ENCODE data around the gene NT5C. TPM values are rescaled to one million over a fixed set of nuclear protein-coding genes. Genes with fewer than 3 reads are reported as not detected.
A peak's percentile ranks its signal among the peaks of the same experiment; 100 is the strongest.

NT5C gene
- total and polyA plus RNA-seq, 11 donors: 15.9 to 56.0 (median 24.7) TPM

GRCh38 chr17:75098861-75099260 lies 32.7 kb downstream of the NT5C start:
- intact Hi-C loops (cut with DNase I): no loop called here
- Histone ChIP-seq H3K4me1 (peaks cover 0 to 15% (median 7%) of the 10 kb centered on the region in 12 donors), H3K27ac (no peak overlapping the region), H3K4me3 (no peak overlapping the region), H3K27me3 (no peaks in the 10 kb centered on the region), H3K36me3 (peaks cover 0 to 31% (median 14%) of the 10 kb centered on the region in 9 donors), H3K9me3 (no peaks in the 10 kb centered on the region)
- 88 to 96% (median 94%) methylated on average over 7 of the region's 7 CpGs for WGBS, 4 donors
- TF ChIP-seq POLR2A (IDR thresholded peaks at IDR 0.05) (no peak), CTCF (IDR thresholded peaks at IDR 0.05) (no peak)
- ATAC-seq (no peak), DNase-seq (no peak)

- 95 to 97% (median 97%) methylated on average over 6 to 7 of the region's 7 CpGs for WGBS, 4 donors
- no peak for TF ChIP-seq CTCF (IDR thresholded peaks at IDR 0.05)
- TF ChIP-seq POLR2A (IDR thresholded peaks at IDR 0.05): no peak
- Histone ChIP-seq H3K4me1 (peaks cover 0 to 15% (median 7%) of the 10 kb centered on the region in 12 donors), H3K36me3 (peaks cover 0 to 31% (median 14%) of the 10 kb centered on the region in 9 donors), H3K27me3 (no peaks in the 10 kb centered on the region), H3K27ac (no peak overlapping the region), H3K9me3 (no peaks in the 10 kb centered on the region), H3K4me3 (no peak overlapping the region)
- ATAC-seq (no peak), DNase-seq (no peak)
- intact Hi-C loops (cut with DNase I): no loop called here
Measured at GRCh38 chr17:75097865-75098264, 33.7 kb downstream of the NT5C start.

- H3K27me3 ChIP-seq: no peaks in the 10 kb centered on the region
- H3K27ac ChIP-seq: peak overlapping the region in 10 of 12 donors; percentile 9 to 78 (median 50)
- DNase-seq (peak; percentile 73 to 83 (median 78)), ATAC-seq (peak; percentile 79 to 95 (median 90))
- peak overlapping the region in 1 of 12 donors; percentile 15 for H3K4me3 ChIP-seq
- H3K9me3 ChIP-seq: no peaks in the 10 kb centered on the region
- peak in 1 of 2 donors; percentile 10 for TF ChIP-seq POLR2A (IDR thresholded peaks at IDR 0.05)
- TF ChIP-seq CTCF (IDR thresholded peaks at IDR 0.05): no peak
- peaks cover 0 to 18% (median 13%) of the 10 kb centered on the region in 12 donors for H3K4me1 ChIP-seq
- intact Hi-C loops (cut with DNase I): no loop called here
- WGBS, 4 donors: 24 to 41% (median 29%) methylated on average over 11 to 14 of the region's 14 CpGs
- peaks cover 0 to 31% (median 14%) of the 10 kb centered on the region in 9 donors for H3K36me3 ChIP-seq
Measured at GRCh38 chr17:75096082-75096625, 35.4 kb downstream of the NT5C start.

- Histone ChIP-seq H3K4me1 (peaks cover 0 to 30% (median 20%) of the 10 kb centered on the region in 12 donors), H3K36me3 (peaks cover 0 to 19% (median 7%) of the 10 kb centered on the region in 9 donors), H3K4me3 (no peak overlapping the region), H3K9me3 (no peaks in the 10 kb centered on the region), H3K27ac (no peak overlapping the region), H3K27me3 (no peaks in the 10 kb centered on the region)
- ATAC-seq (no peak), DNase-seq (no peak)
- TF ChIP-seq CTCF (IDR thresholded peaks at IDR 0.05) (no peak), POLR2A (IDR thresholded peaks at IDR 0.05) (no peak)
- 75 to 88% (median 78%) methylated on average over 10 to 16 of the region's 16 CpGs for WGBS, 4 donors
- intact Hi-C loops (cut with DNase I): no loop called here
Measured at GRCh38 chr17:75094871-75095399, 36.6 kb downstream of the NT5C start.
